ENCODE measurements around the gene LRP5.

DNA sequence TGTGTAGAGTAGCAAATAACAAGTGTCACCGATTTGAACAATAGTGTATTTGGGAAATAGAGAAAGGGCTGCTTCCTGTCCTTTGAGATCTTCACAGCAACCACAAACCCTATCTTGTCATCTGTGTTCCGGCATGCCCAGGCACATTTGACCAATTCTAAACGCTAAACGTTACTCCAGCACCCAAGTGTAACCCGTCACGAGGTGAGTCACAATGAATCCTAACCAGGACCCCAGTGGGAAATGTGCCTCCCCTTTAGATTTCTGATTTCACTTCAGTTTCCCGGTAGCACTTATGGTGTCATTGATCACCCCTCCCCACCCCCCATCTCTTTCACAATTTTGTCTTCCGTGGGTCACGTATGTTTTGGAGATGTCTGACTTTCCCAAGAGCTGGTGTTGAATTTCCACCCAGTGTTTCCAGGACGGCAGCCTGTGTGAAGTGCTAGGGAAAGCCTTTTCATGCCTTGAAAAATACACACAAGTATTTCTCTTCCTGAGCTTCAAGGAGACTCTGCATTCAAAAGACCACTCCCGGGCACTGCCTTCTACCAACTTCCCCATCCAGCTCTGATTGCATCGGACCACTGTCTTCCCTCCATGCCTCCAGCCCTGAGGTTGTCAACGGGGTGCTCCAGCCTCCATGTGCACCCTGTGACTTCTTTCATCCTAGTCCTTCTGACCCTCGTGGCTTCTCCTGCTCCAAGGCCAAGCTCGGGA is 30.1 kb upstream of the LRP5 start:
- TF ChIP-seq, protein P1, sequence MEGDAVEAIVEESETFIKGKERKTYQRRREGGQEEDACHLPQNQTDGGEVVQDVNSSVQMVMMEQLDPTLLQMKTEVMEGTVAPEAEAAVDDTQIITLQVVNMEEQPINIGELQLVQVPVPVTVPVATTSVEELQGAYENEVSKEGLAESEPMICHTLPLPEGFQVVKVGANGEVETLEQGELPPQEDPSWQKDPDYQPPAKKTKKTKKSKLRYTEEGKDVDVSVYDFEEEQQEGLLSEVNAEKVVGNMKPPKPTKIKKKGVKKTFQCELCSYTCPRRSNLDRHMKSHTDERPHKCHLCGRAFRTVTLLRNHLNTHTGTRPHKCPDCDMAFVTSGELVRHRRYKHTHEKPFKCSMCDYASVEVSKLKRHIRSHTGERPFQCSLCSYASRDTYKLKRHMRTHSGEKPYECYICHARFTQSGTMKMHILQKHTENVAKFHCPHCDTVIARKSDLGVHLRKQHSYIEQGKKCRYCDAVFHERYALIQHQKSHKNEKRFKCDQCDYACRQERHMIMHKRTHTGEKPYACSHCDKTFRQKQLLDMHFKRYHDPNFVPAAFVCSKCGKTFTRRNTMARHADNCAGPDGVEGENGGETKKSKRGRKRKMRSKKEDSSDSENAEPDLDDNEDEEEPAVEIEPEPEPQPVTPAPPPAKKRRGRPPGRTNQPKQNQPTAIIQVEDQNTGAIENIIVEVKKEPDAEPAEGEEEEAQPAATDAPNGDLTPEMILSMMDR (IDR thresholded peaks at IDR 0.05), result no peak
- TF ChIP-seq POLR2A (IDR thresholded peaks at IDR 0.05) (no peak), EP300 (IDR thresholded peaks at IDR 0.05) (no peak), POLR2AphosphoS5 (IDR thresholded peaks at IDR 0.05) (no peak)

All from gastroesophageal sphincter (tissue), 3 donors.